Right forelimb (tissue), 1 donor: ENCODE results near the gene RPL18.

Experiments
- DNase-seq: peaks from one replicate; pipeline ENCODE4 v3.0.0-alpha.2; 2018

RPL18 gene

DNA sequence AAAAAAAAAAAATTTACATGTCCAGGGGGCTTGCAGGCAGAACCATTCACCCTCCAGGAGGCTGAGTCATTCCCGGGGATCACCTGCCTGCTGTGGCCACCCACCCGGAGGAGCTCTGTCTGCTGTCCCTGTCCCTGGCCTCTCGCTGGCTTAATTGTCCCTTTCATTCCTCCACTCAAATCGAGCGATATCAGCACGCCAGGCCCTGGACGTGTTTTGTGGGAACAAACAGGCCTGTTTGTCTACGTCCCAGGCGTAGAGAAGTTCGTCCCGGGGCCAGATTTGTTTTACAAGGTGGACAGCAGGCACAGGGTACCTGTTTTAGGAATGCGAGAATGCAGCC, 45.8 kb downstream of the RPL18 start:
- DNase-seq, result no peak

DNA sequence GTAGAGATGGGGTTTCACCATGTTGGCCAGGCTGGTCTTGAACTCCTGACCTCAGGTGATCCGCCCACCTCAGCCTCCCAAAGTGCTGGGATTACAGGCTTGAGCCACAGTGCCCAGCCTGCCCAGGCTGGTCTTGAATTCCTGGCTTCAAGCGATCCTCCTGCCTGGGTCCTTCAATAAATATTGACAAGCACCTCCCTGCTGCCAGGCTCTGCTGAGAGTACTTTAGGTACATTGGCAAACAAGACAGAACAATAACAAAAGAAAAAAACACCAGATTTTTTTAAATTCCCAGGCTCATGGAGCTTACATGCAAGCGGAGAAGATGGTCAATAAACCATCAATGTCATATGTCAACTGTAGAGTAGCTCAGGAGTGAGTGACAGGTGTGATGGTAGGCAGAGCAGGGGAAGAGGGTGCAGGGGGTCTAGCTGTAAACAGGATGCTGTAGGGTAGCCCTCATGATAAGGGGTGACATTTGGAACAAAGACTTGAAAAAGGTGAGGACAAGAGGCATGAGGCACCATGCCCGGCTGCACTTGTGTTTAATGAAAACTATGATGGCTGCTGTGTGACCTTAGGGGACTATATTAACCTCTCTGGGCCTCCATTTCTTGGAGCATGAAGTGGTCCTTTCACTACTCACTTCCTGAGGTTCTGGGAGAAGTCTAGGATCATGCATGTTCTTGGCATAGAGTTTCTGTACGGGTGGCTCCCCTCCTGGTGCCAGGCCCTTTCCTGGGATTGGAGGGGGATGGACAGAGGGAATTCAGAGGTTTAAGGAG, 47.4 kb downstream of the RPL18 start:
- DNase-seq, result no peak

DNA sequence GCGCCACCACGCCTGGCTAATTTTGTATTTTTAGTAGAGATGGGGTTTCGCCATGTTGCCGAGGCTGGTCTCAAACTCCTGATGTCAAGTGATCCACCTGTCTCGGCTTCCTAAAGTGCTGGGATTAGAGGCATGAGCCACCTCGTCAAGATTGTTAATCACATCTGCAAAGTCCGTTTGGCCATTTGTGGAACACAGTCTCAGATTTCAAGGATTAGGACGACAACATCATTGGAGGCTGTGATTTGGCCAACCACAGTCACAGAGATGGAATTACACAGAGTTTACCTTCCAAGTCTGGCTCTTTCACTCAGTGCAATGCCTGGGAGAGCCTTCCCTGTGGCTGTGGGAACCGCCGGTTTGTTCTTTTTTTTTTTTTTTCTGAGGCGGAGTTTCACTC, 49.2 kb downstream of the RPL18 start:
- DNase-seq, result no peak

DNA sequence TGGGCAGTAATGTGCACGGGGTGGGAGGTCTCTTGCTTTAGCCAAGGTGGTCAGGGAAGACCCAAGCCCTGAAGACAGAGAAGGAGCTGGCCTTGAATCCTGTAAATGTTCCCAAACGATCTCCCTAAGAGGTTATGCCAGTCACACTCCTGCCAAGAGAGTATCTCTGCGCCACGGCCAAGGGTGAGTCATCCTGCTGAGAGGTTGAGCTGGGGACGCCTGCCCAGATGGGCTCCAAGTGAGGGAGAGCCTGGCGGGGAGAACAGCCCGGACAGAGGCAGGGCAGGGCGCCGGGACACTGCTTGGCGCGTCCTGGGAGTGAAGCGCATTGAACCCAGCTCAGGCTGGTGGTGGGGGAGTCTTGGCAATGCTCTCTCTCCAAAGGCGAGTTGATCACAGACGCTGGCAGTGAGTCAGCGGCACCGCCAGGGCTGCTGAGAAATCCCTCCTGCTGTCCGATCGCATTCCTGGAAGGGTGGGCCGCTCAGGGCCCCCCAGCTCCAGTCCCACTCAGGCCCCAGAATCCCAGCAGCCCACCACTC, 50.6 kb downstream of the RPL18 start:
- DNase-seq, result peak; percentile 81
